ENCODE data around the gene CPEB4. TPM values are rescaled to one million over a fixed set of nuclear protein-coding genes. Genes with fewer than 3 reads are reported as not detected.
A peak's percentile ranks its signal among the peaks of the same experiment; 100 is the strongest.

Gene CPEB4
- total RNA-seq, 5 donors from 2014 or later (not counting 1 experiment from before 2014, with no cell fraction given): 13.8 to 25.9 (median 14.9) TPM

DNA sequence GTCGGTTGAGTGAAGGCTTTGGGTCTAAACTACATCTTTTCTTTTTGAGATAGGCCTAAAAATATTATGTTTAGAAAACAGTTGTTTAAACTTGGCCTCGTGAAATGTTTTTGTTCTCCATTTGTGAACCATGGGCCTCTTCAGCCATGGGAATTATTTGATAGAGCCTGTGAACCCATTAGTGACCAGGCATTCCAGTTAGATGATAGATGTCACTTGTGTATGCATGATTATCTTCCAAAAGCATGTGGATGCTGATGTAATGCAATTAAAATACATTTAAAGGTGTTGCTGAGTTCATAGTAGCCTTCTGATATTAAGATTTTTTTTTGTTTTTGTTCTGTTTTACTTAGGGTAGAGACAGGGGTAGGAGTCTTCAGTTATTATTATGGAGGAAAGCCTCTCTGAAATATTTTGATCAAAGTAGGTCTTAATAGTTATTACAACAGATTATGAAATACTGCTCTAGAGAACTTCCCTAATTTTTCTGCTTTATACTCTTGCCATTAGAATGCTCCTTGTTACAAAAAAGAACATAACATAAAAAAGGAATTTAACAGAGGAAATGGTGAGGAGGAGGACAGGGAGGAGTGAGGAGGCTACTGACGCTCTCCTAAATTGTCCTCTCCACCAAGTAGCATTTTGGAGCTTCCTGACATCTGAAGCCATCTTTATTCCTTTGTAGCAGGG is 32.9 kb downstream of the CPEB4 start:
- no peak overlapping the region for H3K4me3 ChIP-seq (ENCODE audit: control insufficient read depth in 1 of 2, extremely low read depth in 1 of 2, low read length in 1 of 2)
- H3K4me1 ChIP-seq (ENCODE audit: control insufficient read depth in 1 of 2, extremely low read depth in 1 of 2, insufficient read depth in 2 of 2, low read length in 2 of 2): peaks cover 4 to 5% of the 10 kb centered on the region in 2 experiments
- H3K27ac ChIP-seq (ENCODE audit: low read length): no peak overlapping the region
- POLR2A ChIA-PET: no interaction called here
- 80% methylated on average over 1 of the region's 3 CpGs for WGBS (ENCODE audit: insufficient coverage)
- CTCF ChIA-PET: interaction anchor here in 1 of 2 donors (0.6 to 5.2 kb wide), 2 partner anchors 304 to 305 kb away, joined by 3 to 62 read pairs; partner anchors contain the start of gene BOD1
- no peaks in the 10 kb centered on the region for H3K27me3 ChIP-seq (replicated peaks in 1 of 2; ENCODE audit: control insufficient read depth in 2 of 2, extremely low read depth in 1 of 2, insufficient read depth in 2 of 2, low read length in 1 of 2)
- DNase-seq (no peak), ATAC-seq (replicated peaks in 1 of 4) (no peak)
- no peaks in the 10 kb centered on the region for H3K27me3 Mint-ChIP-seq
- no peak overlapping the region for H3K27ac Mint-ChIP-seq
- no peaks in the 10 kb centered on the region for H3K9me3 ChIP-seq
- no peaks in the 10 kb centered on the region for H3K9me3 Mint-ChIP-seq
- H3K36me3 ChIP-seq (ENCODE audit: control insufficient read depth in 2 of 2, extremely low read depth in 1 of 2, insufficient read depth in 1 of 2, low read length in 1 of 2): no peaks in the 10 kb centered on the region
- H3K4me3 Mint-ChIP-seq: no peak overlapping the region
- H3K4me1 Mint-ChIP-seq: peaks cover 28 to 39% (median 29%) of the 10 kb centered on the region in 3 donors
- H3K36me3 Mint-ChIP-seq: peaks cover 7% of the 10 kb centered on the region

DNA sequence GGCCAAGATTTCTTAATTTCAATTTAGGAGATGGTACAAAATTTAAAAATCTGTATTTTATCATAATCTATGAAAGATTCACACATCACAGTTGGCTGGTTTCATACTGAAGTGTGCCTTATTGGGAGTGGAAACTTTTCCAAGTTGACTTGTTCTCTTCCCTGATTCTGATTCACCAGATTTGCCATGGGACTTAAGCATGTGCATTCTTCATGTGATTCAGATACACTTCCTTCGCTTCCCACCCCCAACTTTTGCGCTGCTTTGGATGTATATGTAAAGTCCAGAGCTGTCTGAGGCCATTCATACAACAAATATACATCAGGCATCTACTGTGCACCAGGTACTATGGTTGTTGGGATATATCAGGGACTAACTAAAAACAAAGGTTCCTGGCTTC is 34.4 kb downstream of the CPEB4 start:
- no peaks in the 10 kb centered on the region for H3K36me3 ChIP-seq (ENCODE audit: control insufficient read depth in 2 of 2, extremely low read depth in 1 of 2, insufficient read depth in 1 of 2, low read length in 1 of 2)
- ChIA-PET CTCF (interaction anchor here in 1 of 2 donors (5.2 kb wide), 1 partner anchor 306 kb away, joined by 62 read pairs; the partner anchor contains the start of gene BOD1), POLR2A (interaction anchor here in 1 of 2 donors (0.6 kb wide), 1 partner anchor 1145 kb away, joined by 3 read pairs; no protein-coding TSS in a partner anchor)
- no peaks in the 10 kb centered on the region for H3K9me3 ChIP-seq
- H3K27me3 ChIP-seq (replicated peaks in 1 of 2; ENCODE audit: control insufficient read depth in 2 of 2, extremely low read depth in 1 of 2, insufficient read depth in 2 of 2, low read length in 1 of 2): no peaks in the 10 kb centered on the region
- peaks cover under 1 to 5% of the 10 kb centered on the region in 2 experiments for H3K4me1 ChIP-seq (ENCODE audit: control insufficient read depth in 1 of 2, extremely low read depth in 1 of 2, insufficient read depth in 2 of 2, low read length in 2 of 2)
- Mint-ChIP-seq H3K27me3 (no peaks in the 10 kb centered on the region), H3K36me3 (peaks cover 7% of the 10 kb centered on the region), H3K9me3 (no peaks in the 10 kb centered on the region), H3K4me1 (peaks cover 25 to 38% (median 28%) of the 10 kb centered on the region in 3 donors), H3K27ac (no peak overlapping the region), H3K4me3 (no peak overlapping the region)
- no peak for ATAC-seq (replicated peaks in 1 of 4)
- no CpG with 5 or more reads among the region's 2 CpGs for WGBS (ENCODE audit: insufficient coverage)
- H3K27ac ChIP-seq (ENCODE audit: low read length): no peak overlapping the region
- DNase-seq: no peak
- no peak overlapping the region for H3K4me3 ChIP-seq (ENCODE audit: control insufficient read depth in 1 of 2, extremely low read depth in 1 of 2, low read length in 1 of 2)

DNA sequence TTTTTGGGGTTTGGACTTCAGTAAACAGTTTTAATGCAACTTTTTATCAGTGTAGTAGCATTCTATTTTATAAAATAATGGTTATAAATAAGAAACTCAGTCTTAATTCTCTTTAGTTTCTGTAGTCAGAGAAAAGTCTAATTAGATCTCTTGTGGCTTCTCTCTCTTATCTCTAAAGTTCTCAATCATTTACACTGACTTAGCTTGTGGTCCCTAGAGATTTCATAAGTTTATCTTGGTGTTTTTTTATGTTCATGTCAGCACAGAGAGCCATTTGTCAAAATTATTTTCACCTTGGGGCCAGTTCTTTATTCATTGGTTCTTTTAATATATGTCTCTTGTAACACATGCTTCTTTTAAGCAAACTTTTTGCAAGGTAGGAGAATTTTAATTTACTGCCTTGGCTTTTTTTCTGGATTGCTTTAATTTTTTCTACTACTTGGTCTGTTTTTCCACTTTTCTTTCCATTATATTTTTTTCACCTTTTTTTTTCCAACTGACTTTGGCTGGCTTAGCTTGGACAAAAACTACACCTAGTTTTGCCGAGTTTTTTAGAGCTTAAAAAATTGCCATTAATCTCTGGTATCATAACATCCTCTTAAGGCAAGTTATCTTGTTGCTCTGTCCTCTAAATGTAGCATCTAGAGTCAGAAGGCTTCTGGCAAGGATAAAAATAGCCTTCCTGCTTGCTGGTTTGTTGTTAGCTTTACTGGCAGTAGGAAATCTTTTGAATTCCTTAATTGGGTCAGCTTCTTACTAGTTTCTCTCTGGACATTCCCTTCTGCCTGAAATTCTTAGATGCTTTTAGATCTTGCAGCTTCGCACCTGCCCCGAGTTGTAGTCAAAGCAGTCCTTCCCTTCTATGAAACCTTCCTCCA is 35.3 kb downstream of the CPEB4 start:
- Histone ChIP-seq H3K27ac (ENCODE audit: low read length) (no peak overlapping the region), H3K36me3 (ENCODE audit: control insufficient read depth in 2 of 2, extremely low read depth in 1 of 2, insufficient read depth in 1 of 2, low read length in 1 of 2) (no peaks in the 10 kb centered on the region), H3K4me1 (ENCODE audit: control insufficient read depth in 1 of 2, extremely low read depth in 1 of 2, insufficient read depth in 2 of 2, low read length in 2 of 2) (peaks cover 0 to 4% of the 10 kb centered on the region in 2 experiments), H3K27me3 (replicated peaks in 1 of 2; ENCODE audit: control insufficient read depth in 2 of 2, extremely low read depth in 1 of 2, insufficient read depth in 2 of 2, low read length in 1 of 2) (no peaks in the 10 kb centered on the region), H3K4me3 (ENCODE audit: control insufficient read depth in 1 of 2, extremely low read depth in 1 of 2, low read length in 1 of 2) (no peak overlapping the region), H3K9me3 (no peaks in the 10 kb centered on the region)
- no peak overlapping the region for H3K4me3 Mint-ChIP-seq
- ChIA-PET POLR2A (no interaction called here), CTCF (interaction anchor here in 1 of 2 donors (5.2 kb wide), 1 partner anchor 306 kb away, joined by 62 read pairs; the partner anchor contains the start of gene BOD1)
- H3K9me3 Mint-ChIP-seq: no peaks in the 10 kb centered on the region
- ATAC-seq (replicated peaks in 1 of 4) (no peak), DNase-seq (no peak)
- H3K27ac Mint-ChIP-seq: no peak overlapping the region
- 100% methylated on average over 2 of the region's 3 CpGs for WGBS (ENCODE audit: insufficient coverage)
- H3K27me3 Mint-ChIP-seq: no peaks in the 10 kb centered on the region
- H3K4me1 Mint-ChIP-seq: peaks cover 25 to 38% (median 28%) of the 10 kb centered on the region in 3 donors
- H3K36me3 Mint-ChIP-seq: peaks cover 12% of the 10 kb centered on the region

DNA sequence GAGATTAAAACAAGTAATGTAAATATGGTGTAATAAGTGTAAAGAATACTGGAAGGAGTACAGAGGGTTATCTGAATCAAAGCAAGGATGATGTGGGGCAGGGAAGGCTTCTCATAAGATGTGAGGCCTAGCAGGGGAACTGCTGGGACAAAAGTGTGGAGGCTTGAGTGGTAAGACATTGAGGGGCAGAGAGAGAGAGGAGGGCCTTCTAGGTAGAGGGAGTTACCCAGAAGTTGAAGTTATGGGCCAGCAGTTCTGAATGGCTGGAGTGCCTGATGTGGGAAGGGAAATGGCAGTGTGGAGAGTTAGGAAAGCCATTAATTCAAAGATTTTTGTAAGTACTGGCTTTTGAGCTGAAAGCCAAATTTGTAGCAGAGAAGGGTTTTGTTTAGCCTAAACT is 36.8 kb downstream of the CPEB4 start:
- no peaks in the 10 kb centered on the region for H3K4me1 ChIP-seq (ENCODE audit: control insufficient read depth in 1 of 2, extremely low read depth in 1 of 2, insufficient read depth in 2 of 2, low read length in 2 of 2)
- no peak overlapping the region for H3K4me3 ChIP-seq (ENCODE audit: control insufficient read depth in 1 of 2, extremely low read depth in 1 of 2, low read length in 1 of 2)
- H3K27ac ChIP-seq (ENCODE audit: low read length): no peak overlapping the region
- peaks cover 25 to 38% (median 28%) of the 10 kb centered on the region in 3 donors for H3K4me1 Mint-ChIP-seq
- H3K9me3 Mint-ChIP-seq: no peaks in the 10 kb centered on the region
- CTCF ChIA-PET: interaction anchor here (0.5 to 5.2 kb wide), 20 partner anchors 10 to 930 kb away, joined by 3 to 62 read pairs (median 4); partner anchors contain the start of genes BOD1 (in 1 of the 2) and CPEB4 (in 1 of the 2)
- H3K36me3 Mint-ChIP-seq: peaks cover 12% of the 10 kb centered on the region
- no peak overlapping the region for H3K4me3 Mint-ChIP-seq
- H3K27ac Mint-ChIP-seq: no peak overlapping the region
- no peaks in the 10 kb centered on the region for H3K27me3 ChIP-seq (replicated peaks in 1 of 2; ENCODE audit: control insufficient read depth in 2 of 2, extremely low read depth in 1 of 2, insufficient read depth in 2 of 2, low read length in 1 of 2)
- DNase-seq: no peak
- H3K27me3 Mint-ChIP-seq: no peaks in the 10 kb centered on the region
- H3K9me3 ChIP-seq: no peaks in the 10 kb centered on the region
- POLR2A ChIA-PET: interaction anchor here in 1 of 2 donors (1.0 kb wide), 1 partner anchor 307 kb away, joined by 3 read pairs; no protein-coding TSS in a partner anchor
- no peak for ATAC-seq (replicated peaks in 1 of 4)
- H3K36me3 ChIP-seq (ENCODE audit: control insufficient read depth in 2 of 2, extremely low read depth in 1 of 2, insufficient read depth in 1 of 2, low read length in 1 of 2): no peaks in the 10 kb centered on the region

DNA sequence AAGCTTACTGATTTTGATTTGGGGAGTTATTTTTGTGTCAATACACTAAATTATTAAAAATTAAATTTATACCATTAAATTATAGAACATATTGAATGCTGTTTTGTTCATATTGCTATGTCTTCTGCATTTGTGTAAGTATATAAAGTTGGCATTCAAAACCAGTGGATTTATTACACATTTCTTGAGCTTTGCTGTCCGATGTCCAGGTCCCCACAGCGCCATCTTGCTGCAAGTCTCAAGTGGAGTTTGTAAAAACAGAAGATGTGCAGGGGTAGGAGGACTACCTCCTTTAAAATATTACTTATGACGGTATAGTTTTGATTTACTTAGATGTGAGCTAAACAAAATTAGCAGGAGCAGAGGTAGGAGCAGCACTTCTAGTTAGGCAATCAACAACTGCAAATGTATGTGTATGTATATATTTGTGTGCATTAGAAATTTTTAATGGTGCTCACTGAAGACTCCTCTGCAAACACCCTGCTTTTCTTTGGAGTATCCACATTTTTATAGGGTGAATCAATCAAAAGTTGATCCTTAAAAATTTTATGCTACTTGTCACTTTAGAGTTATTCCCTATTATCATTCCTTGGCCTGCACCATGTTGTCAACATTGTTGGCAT is 37.4 kb downstream of the CPEB4 start:
- no peaks in the 10 kb centered on the region for H3K36me3 ChIP-seq (ENCODE audit: control insufficient read depth in 2 of 2, extremely low read depth in 1 of 2, insufficient read depth in 1 of 2, low read length in 1 of 2)
- H3K27ac ChIP-seq (ENCODE audit: low read length): no peak overlapping the region
- no peak overlapping the region for H3K4me3 ChIP-seq (ENCODE audit: control insufficient read depth in 1 of 2, extremely low read depth in 1 of 2, low read length in 1 of 2)
- no peaks in the 10 kb centered on the region for H3K4me1 ChIP-seq (ENCODE audit: control insufficient read depth in 1 of 2, extremely low read depth in 1 of 2, insufficient read depth in 2 of 2, low read length in 2 of 2)
- H3K9me3 ChIP-seq: no peaks in the 10 kb centered on the region
- Mint-ChIP-seq H3K36me3 (peaks cover 12% of the 10 kb centered on the region), H3K9me3 (no peaks in the 10 kb centered on the region), H3K4me3 (no peak overlapping the region), H3K27me3 (no peaks in the 10 kb centered on the region), H3K27ac (no peak overlapping the region), H3K4me1 (peaks cover 25 to 35% (median 28%) of the 10 kb centered on the region in 3 donors)
- peak in 2 of 4 experiments; percentile 43 to 44 for ATAC-seq (replicated peaks in 1 of 4)
- WGBS (ENCODE audit: insufficient coverage): no CpG with 5 or more reads among the region's 3 CpGs
- ChIA-PET POLR2A (interaction anchor here in 1 of 2 donors (0.5 to 1.0 kb wide), 2 partner anchors 110 to 308 kb away, joined by 3 read pairs; no protein-coding TSS in a partner anchor), CTCF (interaction anchor here (0.5 to 5.2 kb wide), 23 partner anchors 10 to 931 kb away, joined by 3 to 62 read pairs (median 3); partner anchors contain the start of genes BOD1 (in 1 of the 2) and CPEB4 (in 1 of the 2))
- no peaks in the 10 kb centered on the region for H3K27me3 ChIP-seq (replicated peaks in 1 of 2; ENCODE audit: control insufficient read depth in 2 of 2, extremely low read depth in 1 of 2, insufficient read depth in 2 of 2, low read length in 1 of 2)
- peak in 31 of 35 experiments; percentile 12 to 70 (median 40) for DNase-seq
